Activated CD4-positive, alpha-beta T cell treated with anti-CD3 and anti-CD28 coated beads for 4 hours (primary cell): ENCODE results near the gene LAT.

Experiments used
- DNase-seq, 2 donors: peaks; one replicate each; pipeline ENCODE4 v3.0.0-alpha.2; 2020

The LAT gene

DNA sequence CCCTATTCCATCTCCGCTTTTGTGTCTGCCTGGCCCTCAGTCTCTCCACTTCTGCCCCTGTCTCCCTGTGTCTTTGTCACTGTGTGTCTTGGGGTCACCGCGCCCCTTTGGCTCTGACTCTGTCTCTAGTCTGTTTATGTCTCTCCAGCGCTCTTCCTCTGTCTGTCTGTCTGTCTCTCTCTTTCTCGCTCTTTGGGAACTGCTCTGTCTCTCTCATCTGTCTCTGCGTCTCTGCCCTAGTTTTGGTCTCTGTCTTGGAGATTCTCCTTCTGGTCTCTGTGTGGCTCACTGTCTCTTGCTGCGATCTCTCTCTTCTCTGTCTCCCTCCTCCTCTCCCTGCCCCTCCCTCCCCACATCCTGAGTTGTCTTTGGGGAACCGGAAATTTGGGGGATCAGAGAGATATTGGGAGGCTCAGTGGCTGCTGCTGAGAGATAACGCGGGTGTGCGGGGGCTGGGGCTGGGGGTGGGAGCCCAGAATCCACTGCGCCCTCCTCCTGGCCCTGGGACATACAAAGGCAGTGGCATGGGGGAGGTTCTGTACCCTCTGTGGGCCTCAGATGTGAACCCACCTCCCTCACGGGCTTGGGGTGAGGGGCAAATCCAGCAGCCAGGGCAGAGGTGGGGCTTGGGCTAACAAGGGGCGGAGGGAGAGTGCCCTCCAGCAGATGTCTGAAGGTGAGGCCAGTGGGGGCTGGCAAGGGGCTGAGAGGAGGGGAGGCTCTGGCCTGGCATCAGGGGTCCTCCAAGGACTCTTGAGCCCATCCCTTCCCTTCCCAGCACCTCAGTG, 24.4 kb downstream of the LAT start:
- DNase-seq: peak; percentile 43 to 55

DNA sequence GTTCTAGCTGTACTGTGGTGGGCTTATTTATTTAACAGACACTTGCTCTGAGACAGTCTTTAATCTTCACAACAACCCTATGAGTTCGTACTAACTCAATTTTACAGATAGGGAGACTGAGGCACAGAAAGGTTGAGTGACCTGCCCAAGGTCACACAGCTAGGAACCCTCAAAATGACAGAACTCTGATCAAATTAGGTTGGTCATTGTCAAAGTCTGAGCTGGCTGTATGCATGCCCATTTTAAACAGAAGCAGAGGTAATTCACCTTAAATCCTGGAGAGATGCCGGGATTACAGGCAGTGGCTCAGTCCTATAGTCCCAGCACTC, 24.9 kb downstream of the LAT start:
- DNase-seq: no peak

DNA sequence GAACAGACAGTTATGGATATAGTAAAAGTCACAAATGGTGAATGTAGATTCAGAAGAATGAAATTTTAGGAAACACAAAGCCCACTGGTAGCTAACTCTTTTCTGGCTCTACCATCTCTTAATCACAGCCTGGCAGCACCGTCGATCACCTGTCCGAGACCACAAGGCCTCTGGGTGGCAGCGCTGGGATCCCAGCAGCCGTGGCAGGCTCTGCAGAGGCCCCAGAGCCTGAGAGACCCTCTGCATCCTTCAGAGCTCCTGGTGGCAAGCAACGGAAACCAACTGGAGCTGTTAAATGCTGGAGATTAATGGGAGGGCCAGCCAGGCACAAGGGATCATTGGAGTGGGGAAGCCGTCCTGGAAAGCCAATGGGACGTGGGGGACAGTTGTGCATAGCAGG, 26.3 kb downstream of the LAT start:
- DNase-seq: no peak

DNA sequence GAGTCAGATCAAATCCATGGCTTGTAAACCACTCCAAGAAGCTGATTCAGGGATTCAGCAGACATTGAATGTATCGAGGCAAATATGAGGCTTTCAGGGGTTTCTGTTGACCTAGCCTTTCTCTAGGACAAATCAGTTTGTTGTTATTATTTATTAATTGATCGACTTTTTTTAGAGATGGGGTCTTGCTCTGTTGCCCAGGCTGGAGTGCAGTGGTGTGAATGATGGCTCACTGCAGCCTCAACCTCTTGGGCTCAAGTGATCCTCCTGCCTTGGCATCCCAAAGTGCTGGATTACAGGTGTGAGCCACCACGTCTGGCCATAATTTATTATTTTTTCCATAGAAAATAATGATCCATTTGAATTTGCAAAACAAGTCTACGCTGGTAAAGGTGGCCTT, 27.0 kb downstream of the LAT start:
- DNase-seq: no peak

DNA sequence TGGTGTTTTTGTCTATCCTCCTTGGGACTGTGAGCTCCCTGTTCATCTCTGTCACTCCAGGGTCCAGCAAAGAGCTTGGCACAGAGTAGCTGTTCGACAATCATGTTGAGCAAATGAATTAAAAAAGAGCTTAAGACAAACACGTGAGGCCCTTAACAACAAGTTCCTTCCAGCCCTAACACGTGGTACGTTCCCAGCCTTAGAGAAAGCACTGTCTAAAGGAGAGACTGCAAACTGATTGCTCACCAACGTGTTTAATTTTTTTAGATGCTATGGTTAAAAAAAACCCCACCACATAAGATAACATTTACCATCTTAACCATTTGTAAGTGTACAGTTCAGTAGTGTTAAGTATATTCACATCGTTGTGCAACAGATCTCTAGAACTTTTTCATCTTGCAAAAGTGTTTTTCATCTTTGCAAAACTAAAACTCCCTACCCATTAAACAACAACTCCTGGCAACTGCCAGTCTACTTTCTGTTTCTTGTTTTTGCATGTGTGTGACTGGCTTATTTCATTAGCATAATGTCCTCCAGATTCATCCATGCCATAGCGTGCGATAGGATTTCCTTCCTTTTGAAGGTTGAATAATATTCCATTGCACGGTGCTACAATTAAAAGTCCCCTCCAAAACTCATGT, 28.2 kb downstream of the LAT start:
- DNase-seq: peak in 1 of 2 donors; percentile 26

DNA sequence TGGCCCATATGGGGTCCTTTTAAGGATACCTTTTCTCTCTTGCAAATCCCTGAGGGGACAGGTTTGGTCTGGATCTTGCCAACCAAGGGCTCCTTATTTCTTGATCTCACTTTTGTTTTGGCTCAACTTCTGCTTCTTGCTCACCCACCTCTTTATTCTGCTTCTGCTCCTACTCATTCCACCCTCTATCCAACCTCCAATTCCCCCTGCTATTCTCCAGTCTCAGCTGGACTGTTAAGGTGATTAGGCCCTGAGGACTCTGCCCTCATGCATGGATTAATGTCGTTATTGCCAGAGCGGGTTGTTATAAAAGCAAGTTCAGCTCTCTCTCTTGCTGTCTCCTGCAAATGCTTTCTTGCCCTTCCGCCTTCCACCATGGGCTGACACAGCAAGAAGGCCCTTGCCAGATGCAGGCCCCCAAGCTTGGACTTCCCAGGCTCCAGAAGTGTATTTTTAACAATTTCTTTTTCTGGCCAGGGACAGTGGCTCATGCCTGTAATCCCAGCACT, 29.8 kb downstream of the LAT start:
- DNase-seq: no peak

DNA sequence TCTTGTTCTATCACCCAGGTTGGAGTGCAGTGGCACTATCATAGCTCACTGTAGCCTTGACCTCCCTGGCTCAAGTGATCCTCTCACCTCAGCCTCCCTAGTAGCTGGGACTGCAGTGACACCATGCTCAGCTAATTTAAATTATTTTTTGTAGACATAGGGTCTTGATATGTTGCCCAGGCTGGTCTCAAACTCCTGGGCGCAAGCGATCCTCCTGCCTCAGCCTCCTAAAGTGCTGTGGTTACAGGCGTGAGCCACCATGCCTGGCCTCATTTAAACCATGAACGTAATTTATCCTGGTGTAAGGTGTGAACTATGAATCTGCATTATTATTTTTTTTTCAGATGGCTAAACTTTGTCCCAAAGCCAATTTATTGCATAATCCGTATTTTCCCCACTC, 37.3 kb downstream of the LAT start:
- DNase-seq: no peak

DNA sequence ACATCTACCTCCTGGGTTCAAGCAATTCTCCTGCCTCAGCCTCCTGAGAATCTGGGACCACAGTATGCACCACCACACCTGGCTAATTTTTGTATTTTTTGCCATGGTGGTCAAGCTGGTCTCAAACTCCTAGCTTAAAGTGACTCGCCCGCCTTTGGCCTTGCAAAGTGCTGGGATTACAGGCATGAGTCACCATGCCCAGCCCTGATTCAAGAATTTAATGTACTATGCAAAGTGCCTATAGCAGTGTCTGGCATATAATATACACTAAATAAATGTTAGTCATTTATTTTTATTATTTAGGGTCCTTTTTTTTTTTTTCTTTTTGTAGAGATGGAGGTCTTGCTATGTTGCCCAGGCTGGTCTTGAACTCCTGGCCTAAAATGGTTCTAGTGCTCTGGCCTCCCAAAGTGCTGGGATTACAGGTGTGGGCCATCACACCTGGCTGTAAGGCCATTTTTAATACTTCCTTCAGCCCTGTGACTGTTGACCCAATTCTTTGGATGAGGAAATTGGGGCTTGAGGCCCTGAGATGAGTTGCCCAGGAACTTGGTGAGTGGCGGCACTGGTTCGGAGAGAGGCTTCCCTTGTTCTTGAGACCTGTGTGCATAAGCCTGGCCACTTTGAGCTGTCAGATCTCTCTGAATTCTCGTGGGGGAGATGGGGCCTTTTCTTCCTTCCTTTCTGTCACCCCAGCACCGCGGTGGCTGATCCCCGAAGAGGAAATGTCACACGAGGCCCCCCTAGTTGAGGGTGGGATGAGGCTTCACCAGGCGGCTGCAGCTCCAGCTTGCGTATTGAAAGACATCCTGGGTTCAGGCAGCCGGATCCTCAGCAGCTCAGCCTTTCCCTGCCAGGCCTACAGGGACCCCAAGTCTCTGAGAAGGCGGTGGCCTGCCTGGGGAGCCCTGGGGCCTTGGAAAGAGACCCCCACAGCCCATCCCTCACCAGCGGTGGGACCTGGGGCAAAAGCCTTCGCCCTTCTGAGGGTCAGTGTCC, 38.7 kb downstream of the LAT start:
- no peak for DNase-seq

DNA sequence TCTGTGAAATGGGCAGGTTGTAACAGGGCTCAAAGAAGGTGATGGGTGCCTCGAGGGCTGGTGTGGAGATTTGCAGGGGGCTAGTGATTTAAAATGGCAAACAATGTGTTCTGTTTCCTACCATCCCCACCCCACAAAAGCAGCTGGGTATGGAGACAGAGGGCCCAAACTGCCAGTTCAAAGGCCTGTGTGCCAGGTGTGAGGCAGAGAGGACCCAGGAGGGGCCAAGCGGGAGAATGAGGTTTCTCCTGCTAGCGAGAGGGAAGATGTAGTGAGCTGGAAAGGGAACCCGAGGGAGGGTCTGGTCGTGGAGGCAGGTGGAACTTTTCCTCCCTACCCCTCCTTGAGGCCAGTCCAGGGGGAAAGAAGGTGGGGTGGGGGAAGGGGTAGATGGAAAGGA, 39.4 kb downstream of the LAT start:
- no peak for DNase-seq

DNA sequence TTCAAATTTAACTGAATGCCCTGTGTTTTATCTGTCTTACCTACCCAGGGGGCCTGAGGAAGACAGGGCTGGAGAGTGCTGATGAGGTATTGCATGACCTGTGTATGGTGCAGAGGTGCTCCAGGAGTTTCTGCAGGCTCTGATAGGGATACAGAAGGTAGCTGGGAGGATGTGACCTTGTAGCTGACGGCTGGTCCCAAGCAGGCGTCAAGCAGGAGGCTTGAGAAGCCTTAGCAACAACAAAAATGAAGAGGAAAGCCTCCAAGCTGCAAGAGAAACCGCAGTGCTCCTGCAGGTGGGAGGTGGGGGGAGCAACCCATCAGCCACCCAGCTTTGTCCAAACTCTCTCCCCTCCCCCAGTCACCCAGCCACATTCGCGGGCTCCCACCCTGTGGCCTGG, 40.4 kb downstream of the LAT start:
- DNase-seq: no peak

DNA sequence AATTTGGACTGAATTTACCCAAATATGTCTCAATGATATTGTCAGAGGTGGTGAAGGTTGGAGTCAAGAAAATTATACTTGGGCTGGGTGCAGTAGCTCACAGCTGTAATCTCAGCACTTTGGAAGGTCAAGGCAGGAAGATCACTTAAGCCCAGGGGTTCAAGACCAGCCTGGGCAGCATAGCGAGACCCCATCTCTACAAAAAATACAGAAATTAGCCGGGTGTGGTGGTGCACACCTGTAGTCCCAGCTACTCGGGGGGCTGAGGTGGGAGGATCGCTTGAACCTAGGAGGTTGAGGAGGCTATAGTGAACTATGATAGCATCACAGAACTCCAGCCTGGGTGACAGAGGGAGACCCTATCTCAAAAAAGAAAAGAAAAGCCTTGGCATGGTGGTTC, 40.9 kb downstream of the LAT start:
- DNase-seq: no peak

DNA sequence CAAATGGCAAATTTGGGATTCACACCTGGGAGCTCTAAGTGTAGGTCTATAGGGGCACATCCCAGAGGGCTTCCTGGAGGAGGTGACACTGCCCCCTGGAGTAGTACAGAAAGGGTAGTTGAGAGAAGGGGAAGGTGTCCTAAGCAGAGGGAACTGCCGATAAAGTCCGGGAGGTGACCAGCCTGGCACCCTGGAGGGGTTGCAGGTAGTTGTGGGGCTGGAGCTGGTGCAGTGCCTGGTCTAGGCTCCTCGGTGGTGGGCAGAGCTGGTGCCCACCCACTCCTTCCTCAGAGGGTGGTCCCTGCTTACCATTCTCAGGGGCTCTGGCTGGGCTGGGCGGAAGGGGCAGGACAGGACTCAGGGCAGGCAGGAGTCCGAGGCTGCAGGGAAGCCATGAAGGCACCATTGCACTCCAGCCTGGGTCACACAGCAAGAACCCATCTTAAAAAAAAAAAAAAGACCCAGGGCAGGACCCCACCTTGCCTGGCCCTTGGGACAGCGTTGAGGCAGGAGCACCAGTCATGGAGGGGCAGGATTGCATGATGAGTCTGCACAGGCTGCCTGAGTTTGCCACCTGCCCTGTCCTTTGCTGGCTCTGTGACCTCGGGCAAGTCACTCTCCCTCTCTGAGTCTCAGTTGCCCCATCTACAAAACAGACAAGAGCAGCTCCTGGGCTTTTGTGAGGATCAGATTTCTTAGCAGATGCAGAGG, 43.8 kb downstream of the LAT start:
- DNase-seq: no peak

DNA sequence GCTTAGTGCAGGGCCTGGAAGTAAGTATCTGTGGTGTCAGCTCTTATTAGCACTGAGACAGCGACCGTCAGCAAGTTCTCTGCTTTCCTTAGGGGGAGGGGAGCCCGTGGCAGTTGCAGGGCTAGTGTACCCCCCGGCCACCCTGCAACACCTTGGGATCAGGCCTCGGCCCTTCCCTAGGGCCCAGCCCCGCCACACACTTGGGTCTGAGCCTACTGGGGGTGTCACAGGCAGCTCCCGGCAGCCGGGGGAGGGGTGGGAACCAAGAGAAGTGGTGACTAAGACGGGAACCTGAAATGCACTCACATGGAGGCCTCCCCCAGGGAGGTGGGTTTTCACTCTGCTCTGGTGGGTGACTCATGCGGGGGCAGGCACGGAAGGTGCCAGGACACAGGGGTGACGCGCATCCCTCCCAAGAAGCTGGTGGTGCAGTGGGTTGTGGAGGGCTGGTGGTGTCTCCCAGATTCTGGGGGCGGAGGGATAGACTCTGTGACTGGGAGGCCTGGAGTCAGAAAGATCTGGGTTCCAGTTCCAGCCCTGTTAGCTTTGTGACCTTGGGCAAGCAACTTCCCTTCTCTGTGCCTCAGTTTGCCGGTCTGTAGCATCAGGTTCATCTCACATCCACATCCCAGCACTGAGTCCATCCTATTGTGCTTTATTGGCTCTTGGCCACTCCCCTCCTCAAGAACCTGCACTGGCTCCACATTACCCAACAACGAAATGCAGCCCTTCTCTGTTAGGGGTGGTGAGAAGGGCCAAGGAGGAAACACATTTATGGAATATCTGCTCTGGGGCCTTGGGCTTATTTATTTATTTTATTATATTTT, 44.5 kb downstream of the LAT start:
- peak; percentile 89 to 92 for DNase-seq

DNA sequence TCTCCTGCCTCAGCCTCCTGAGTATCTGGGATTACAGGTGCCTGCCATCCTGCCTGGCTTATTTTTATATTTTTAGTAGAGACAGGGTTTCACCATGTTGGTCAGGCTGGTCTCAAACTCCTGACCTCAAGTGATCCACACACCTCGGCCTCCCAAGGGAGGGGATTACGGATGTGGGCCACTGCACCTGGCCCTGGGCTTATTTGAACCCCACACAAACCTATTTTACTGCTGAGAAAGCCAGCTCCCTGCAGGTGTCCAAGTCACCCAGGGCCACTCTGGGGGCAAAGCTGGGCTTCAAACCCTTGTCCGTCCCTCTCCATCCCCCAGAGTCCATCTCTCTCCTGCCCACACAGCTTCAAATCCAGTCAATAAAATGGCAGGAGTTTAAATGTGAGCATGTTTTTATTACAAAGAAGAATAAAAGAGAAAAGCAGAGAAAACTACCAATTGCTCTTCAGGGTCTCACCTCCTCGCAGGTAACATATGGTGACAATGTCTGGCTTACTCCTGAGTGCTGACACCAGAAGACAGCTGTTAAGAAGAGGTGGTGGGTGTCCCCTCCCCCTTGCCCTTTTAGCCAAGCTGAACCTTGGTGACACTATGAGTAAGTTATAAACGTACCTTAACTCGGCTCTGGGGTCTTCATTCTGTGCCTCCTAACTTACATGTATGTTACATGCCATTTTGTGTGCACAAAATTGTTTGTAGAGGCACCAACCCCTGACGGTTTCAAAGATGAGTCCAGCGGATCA, 45.4 kb downstream of the LAT start:
- no peak for DNase-seq
